ENCODE results near the gene SRPK2. TPM values are rescaled to one million over a fixed set of nuclear protein-coding genes. Genes with fewer than 3 reads are reported as not detected.
"Not testable (repeated sequence)": the region's sequence is repeated elsewhere in the genome, so short reads cannot be mapped to it uniquely, and the experiment has no call there.

SRPK2 gene
- total RNA-seq, 1 donor from 2014 or later = 26.7 TPM

GRCh38 chr7:105268511-105269392 lies 120.0 kb downstream of the SRPK2 start:
- TF ChIP-seq, protein P1, sequence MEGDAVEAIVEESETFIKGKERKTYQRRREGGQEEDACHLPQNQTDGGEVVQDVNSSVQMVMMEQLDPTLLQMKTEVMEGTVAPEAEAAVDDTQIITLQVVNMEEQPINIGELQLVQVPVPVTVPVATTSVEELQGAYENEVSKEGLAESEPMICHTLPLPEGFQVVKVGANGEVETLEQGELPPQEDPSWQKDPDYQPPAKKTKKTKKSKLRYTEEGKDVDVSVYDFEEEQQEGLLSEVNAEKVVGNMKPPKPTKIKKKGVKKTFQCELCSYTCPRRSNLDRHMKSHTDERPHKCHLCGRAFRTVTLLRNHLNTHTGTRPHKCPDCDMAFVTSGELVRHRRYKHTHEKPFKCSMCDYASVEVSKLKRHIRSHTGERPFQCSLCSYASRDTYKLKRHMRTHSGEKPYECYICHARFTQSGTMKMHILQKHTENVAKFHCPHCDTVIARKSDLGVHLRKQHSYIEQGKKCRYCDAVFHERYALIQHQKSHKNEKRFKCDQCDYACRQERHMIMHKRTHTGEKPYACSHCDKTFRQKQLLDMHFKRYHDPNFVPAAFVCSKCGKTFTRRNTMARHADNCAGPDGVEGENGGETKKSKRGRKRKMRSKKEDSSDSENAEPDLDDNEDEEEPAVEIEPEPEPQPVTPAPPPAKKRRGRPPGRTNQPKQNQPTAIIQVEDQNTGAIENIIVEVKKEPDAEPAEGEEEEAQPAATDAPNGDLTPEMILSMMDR (conservative IDR thresholded peaks at IDR 0.05; ENCODE audit: low read depth, low read length) = no peak
- DNase-seq (ENCODE audit: low read depth) = peak; percentile 43
- peak overlapping the region; percentile 48 for H3K4me3 ChIP-seq (ENCODE audit: low read depth, low read length)

DNA sequence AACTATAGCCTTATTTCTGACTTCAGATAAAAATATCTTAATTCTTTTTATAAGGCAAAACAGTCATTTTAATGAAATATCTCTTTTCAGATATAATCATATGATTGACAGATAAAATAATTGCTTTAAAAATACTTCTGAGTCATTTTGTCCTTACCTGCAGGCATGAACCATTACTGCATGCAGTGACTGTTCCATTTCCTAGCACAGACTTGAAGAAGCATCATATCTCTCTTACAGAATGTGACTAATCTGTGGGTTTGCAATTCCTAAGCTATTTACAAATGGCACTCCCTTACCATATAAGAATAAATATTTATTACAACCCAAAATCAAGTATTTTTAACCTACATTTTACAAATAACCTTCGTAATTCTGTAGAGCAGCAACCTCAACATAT lies 120.7 kb downstream of the SRPK2 start:
- peak overlapping the region; percentile 48 for H3K4me3 ChIP-seq (ENCODE audit: low read depth, low read length)
- no peak for DNase-seq (ENCODE audit: low read depth)
- TF ChIP-seq, protein P1 (conservative IDR thresholded peaks at IDR 0.05; ENCODE audit: low read depth, low read length) = no peak

GRCh38 chr7:105267244-105267643 lies 121.5 kb downstream of the SRPK2 start:
- no peak overlapping the region for H3K4me3 ChIP-seq (ENCODE audit: low read depth, low read length)
- DNase-seq (ENCODE audit: low read depth) = no peak

GRCh38 chr7:105264707-105265106 lies 124.0 kb downstream of the SRPK2 start:
- H3K4me3 ChIP-seq (ENCODE audit: low read depth, low read length) = no peak overlapping the region
- TF ChIP-seq, protein P1 (conservative IDR thresholded peaks at IDR 0.05; ENCODE audit: low read depth, low read length) = no peak

More at GRCh38 chr7:105267244-105267643, 121.5 kb downstream of the SRPK2 start:
- TF ChIP-seq, protein P1 (conservative IDR thresholded peaks at IDR 0.05; ENCODE audit: low read depth, low read length) = no peak

GRCh38 chr7:105261689-105262088 lies 127.0 kb downstream of the SRPK2 start:
- DNase-seq (ENCODE audit: low read depth) = no peak
- TF ChIP-seq, protein P1 (conservative IDR thresholded peaks at IDR 0.05; ENCODE audit: low read depth, low read length) = no peak
- no peak overlapping the region for H3K4me3 ChIP-seq (ENCODE audit: low read depth, low read length)

More at GRCh38 chr7:105264707-105265106, 124.0 kb downstream of the SRPK2 start:
- no peak for DNase-seq (ENCODE audit: low read depth)

- not testable (repeated sequence) for DNase-seq (ENCODE audit: low read depth); H3K4me3 ChIP-seq (ENCODE audit: low read depth, low read length)
Observed at GRCh38 chr7:105260201-105260871, 128.4 kb downstream of the SRPK2 start.

- not testable (repeated sequence) for H3K4me3 ChIP-seq (ENCODE audit: low read depth, low read length); DNase-seq (ENCODE audit: low read depth)
Observed at GRCh38 chr7:105258919-105259318, 129.8 kb downstream of the SRPK2 start.

Data from epithelial cell of proximal tubule (primary cell).